LNCaP clone FGC (cell line): ENCODE results near the gene CSPG4.

Source experiments
- DNase-seq: peaks from one replicate; pipeline ENCODE4 v3.0.0-alpha.2; 2011; ENCODE audit warnings: low read depth
- H3K4me3 ChIP-seq: 2 replicates; pipeline ENCODE4 v1.5.1; 2011; ENCODE audit warnings: mild to moderate bottlenecking, low read depth, low read length, control low read depth
- CTCF ChIP-seq: IDR thresholded peaks from 2 replicates; pipeline ENCODE4 v1.5.1; 2012; ENCODE audit warnings: mild to moderate bottlenecking; ENCODE audit not compliant: control insufficient read depth, insufficient read depth; ENCODE audit errors: extremely low read depth

The CSPG4 gene

GRCh38 chr15:75653347-75653913 is 59.2 kb downstream of the CSPG4 start:
- no peak for DNase-seq
- no peak for TF ChIP-seq CTCF
- no peak overlapping the region for H3K4me3 ChIP-seq

- DNase-seq, result no peak
- no peak for TF ChIP-seq CTCF
- no peak overlapping the region for H3K4me3 ChIP-seq
These were observed 60.7 kb downstream of the CSPG4 start for GRCh38 chr15:75651810-75652543.

- TF ChIP-seq CTCF, result no peak
- no peak for DNase-seq
- no peak overlapping the region for H3K4me3 ChIP-seq
These were observed 61.5 kb downstream of the CSPG4 start for GRCh38 chr15:75650908-75651809.

- no peak for DNase-seq
- TF ChIP-seq CTCF, result no peak
- no peak overlapping the region for H3K4me3 ChIP-seq
These were observed 62.8 kb downstream of the CSPG4 start for GRCh38 chr15:75649848-75650247.

GRCh38 chr15:75649045-75649761 is 63.4 kb downstream of the CSPG4 start:
- no peak for DNase-seq
- H3K4me3 ChIP-seq, result peak overlapping the region; percentile 91
- no peak for TF ChIP-seq CTCF

GRCh38 chr15:75648156-75649000 is 64.3 kb downstream of the CSPG4 start:
- no peak for TF ChIP-seq CTCF
- peak overlapping the region; percentile 91 for H3K4me3 ChIP-seq
- DNase-seq, result no peak
